GM12874 (cell line): ENCODE results near the gene MIR17HG.

Source experiments
- TF ChIP-seq, protein P1 (sequence below): IDR thresholded peaks from 2 replicates; pipeline ENCODE4 v1.5.1; 2011; ENCODE audit warnings: low read depth, mild to moderate bottlenecking, control low read depth, low read length, moderate library complexity; ENCODE audit not compliant: insufficient read depth

Gene MIR17HG

DNA sequence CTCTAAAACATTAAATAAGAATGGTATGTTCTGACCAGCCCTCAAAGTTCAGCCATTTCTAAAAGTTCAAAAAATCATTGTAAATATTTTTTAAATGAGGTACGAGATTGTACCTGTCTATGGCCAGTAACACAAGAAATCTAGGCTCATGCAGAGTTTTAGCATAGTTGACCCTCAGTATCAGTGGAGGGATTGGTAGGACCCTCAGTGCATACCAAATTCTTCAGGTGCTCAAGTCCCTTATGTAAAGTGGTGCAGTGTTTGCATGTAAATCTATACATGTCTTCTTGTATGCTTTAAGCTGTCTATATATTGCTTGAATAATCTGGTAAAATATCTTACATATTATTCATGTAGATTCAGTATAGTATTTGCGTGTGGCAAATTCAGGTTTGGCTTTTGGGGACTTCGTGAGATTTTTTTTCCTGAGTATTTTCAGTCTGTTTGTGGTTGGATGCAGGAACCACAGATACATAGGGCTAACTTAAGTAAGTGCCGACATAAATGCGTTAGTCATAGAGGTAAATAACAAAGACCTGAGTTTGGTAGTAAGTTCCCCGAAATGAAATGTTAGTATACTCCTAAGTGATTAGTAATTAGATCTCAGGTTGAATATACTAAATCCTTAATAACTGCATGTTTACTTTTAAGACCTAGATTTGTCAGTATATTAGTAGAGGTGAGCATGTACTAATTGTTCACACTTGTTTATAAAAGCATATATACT lies 7.8 kb downstream of the MIR17HG start:
- TF ChIP-seq, protein P1, sequence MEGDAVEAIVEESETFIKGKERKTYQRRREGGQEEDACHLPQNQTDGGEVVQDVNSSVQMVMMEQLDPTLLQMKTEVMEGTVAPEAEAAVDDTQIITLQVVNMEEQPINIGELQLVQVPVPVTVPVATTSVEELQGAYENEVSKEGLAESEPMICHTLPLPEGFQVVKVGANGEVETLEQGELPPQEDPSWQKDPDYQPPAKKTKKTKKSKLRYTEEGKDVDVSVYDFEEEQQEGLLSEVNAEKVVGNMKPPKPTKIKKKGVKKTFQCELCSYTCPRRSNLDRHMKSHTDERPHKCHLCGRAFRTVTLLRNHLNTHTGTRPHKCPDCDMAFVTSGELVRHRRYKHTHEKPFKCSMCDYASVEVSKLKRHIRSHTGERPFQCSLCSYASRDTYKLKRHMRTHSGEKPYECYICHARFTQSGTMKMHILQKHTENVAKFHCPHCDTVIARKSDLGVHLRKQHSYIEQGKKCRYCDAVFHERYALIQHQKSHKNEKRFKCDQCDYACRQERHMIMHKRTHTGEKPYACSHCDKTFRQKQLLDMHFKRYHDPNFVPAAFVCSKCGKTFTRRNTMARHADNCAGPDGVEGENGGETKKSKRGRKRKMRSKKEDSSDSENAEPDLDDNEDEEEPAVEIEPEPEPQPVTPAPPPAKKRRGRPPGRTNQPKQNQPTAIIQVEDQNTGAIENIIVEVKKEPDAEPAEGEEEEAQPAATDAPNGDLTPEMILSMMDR = no peak

DNA sequence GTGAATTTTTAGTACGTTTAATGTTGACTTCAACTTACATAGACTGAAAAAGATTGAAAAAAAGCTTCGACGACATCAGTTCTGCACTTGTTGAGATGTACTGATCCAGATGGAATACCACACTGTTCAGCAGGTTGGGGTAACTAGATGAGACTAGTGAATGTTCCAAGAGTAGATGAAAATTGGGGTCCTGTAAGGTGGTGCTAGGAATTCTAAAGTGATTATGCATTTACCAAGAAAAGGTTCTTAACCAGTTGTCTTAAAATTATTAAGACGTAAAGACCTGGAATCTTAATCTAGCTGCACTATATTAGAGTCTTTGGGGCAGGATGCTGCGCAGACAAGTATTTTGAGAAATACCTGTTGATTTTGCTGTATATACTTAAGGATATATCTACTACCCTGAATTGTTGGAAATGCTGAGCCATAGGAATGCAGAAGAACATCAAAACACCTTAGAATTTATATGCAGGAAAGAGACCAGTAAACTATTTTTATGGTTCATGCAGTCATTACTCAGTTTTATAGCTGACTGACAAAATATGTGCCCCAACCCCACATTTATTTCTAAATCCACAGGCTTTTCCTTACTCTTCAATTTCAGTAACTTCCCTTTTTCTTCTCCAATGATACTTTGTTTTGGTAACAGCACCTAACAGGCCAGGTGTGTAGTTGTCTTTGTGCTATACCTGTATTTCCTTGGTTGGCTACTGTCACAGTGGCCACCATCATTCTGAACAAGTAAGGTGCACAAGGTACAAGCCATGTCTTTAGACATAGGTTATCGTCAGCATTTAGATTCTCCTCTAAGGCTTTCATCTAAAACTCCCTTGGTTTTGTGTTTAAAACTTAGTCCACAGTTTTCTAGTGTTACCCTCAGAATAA lies 8.6 kb downstream of the MIR17HG start:
- TF ChIP-seq, protein P1 = no peak

DNA sequence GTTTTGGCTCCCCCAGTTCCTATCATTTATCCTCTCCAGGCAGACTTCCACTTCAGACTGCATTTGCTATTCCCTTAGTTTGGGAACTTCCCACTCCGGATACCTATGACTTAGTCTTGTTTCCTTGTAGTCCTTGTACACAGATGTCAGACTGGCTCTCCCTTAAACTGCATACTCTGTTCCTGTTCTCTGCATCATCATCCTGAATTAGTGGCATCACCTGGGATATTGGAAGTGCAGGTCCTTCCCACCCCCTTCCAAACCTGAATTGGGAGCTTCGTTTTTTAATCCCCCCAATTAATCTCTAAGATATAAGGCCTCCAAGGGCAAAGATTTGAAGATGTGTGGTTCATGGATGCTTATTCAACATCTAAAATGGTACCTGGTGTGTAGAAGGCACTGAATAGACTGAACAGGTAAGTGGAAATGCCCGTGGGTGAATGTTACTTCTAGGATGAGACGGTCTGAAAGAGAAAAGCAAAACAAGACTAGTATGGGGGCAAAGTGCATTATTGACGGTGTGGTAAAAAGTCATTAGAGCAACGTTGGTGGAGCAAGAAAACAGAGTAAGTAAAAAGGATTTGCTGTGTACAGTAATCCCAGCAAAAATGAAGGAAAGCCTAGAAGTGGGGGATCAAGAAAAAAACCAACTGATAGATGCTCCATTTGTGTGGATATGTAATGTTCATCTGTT lies 9.6 kb downstream of the MIR17HG start:
- TF ChIP-seq, protein P1 = no peak

DNA sequence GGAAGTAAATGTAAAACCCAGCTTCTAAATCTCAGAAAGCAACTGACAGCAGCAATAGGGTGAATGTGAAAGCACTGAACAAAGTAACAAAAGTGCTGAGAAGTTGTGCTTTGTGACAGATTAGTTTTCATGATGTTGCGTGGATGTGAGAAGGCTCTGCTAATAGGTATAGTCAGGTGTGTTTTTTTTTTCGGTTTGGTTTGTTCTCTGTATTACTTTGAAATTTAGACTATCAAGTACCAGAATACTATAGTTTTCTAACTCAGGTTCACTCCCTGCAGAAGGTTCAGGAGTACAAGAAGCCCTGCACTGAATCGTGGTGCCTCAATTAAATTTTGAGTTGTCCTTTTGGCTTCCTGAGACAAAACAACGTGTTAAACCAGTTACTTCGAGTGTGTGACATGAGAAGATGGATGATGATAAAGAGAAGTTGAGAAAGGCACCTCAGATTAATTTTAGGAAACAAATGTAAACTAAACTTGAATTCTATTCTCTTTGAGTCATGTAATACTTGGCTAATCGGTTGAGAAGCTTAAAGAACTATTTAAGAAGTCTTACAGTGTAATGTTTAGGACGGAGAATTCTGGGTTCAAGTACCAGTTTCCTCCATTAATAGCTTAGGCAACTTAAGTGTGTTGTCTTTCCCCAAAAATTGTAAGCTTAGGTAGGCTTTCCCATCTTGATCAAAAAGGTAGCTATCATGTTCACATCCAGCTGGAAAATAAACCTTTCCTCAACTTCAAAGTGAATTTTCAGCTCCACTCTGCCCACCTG lies 10.3 kb downstream of the MIR17HG start:
- TF ChIP-seq, protein P1 = no peak

DNA sequence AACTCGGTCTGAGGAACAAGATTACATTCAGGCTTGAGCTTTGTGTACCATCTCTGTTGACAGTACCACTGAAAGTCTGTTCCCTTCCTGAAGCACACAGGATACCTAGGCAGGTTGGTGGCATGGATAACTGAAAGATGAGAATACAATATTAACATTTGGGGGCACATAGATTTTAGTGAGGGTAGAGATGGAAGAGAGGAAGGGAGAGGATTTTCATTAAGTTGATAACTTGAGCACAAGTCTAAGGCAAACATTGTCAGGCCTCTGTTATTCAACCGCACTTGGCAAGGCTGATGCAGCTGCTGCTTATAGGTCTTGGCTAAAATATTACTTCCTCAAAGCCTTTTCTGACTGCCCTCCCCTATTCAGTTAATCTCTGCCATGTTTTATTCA lies 10.9 kb downstream of the MIR17HG start:
- TF ChIP-seq, protein P1 = no peak

DNA sequence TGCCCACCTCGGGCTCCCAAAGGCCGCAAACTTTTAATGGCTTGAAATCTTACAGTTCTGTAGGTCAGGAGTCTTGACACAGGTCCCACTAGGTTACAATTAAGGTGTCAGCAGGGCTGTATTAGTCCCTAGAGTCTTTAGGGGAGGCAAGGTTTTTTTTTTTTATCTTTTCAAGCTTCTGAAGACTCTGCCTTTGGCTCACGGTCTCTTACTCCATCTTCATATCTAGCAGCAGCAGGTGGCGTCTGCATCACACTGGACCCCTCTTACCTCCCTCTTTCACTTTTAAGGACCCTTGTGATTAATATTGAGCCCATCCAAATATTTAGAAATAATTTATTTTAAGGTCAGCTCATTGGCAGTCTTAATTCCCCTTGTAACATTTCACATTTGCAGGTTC lies 11.6 kb downstream of the MIR17HG start:
- TF ChIP-seq, protein P1 = no peak
